ENCODE measurements around the gene RNU5D-1. TPM values are rescaled to one million over a fixed set of nuclear protein-coding genes. Genes with fewer than 3 reads are reported as not detected.
A peak's percentile ranks its signal among the peaks of the same experiment; 100 is the strongest.

The RNU5D-1 gene
- total and polyA plus RNA-seq, 7 experiments from 2014 or later: not detected

DNA sequence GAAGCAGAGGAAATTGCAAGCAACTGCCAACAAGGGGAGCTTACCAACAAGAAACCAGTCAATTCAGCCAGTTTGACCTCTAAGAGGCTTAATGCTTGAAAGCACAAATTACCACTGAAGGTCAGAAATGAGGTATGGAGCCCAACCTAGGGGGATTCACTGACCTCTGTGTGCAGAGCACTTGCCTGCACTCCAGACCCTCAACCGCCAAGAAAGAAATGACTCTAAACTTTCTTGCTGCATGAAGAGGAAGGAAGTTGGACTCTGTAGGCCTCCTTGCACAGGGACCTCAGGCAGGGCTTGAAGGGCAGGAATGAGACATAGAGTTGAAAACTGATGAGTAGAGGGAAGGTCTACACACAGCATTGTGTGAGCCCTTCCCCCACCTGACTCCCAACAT lies 46.4 kb downstream of the RNU5D-1 start:
- Mint-ChIP-seq H3K27me3 (no peaks in the 10 kb centered on the region), H3K4me3 (no peak overlapping the region), H3K36me3 (peaks cover 0 to 4% (median 0%) of the 10 kb centered on the region in 5 donors), H3K27ac (peak overlapping the region in 2 of 9 donors; percentile 38 to 40), H3K9me3 (peaks cover 0 to 2% (median 0%) of the 10 kb centered on the region in 11 donors), H3K4me1 (peaks cover 0 to 9% (median 6%) of the 10 kb centered on the region in 7 donors)
- Histone ChIP-seq H3K27ac (ENCODE audit: low read depth, low read length) (no peak overlapping the region), H3K4me1 (ENCODE audit: control insufficient read depth in 2 of 2, insufficient read depth in 2 of 2, low read length in 2 of 2) (no peaks in the 10 kb centered on the region), H3K9me3 (ENCODE audit: control insufficient read depth in 2 of 3, low read length in 3 of 3) (no peaks in the 10 kb centered on the region), H3K27me3 (ENCODE audit: control insufficient read depth in 2 of 2, insufficient read depth in 2 of 2, low read length in 2 of 2) (no peaks in the 10 kb centered on the region), H3K4me3 (ENCODE audit: low read length) (no peak overlapping the region), H3K36me3 (ENCODE audit: control insufficient read depth in 2 of 3, insufficient read depth in 3 of 3, low read length in 3 of 3) (no peaks in the 10 kb centered on the region)
- intact Hi-C loops (cut with micrococcal nuclease): no loop called here
- ChIA-PET CTCF (interaction anchor here (2.0 kb wide), 1 partner anchor 32 kb away, joined by 4 read pairs; no protein-coding TSS in a partner anchor), POLR2A (no interaction called here)
- ATAC-seq (peak; percentile 48), DNase-seq (no peak)

DNA sequence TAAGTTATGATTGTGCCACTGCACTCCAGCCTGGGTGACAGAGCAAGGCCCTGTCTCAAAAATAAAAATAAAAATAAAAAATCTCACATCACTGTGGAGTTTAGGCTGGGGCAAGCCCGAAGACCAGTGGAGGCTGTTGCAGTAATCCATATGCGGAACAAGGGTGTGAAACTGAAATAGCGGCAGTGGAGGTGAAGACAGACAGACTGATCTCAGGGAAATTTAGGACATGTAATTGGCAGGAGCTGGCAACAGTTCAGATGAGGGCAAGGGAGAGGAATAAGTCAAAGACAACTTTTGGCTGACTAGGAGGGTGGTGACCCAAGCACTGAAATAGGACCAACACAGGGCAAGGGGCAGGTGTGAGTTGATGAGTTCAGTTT lies 48.1 kb downstream of the RNU5D-1 start:
- CTCF ChIA-PET: no interaction called here
- no peaks in the 10 kb centered on the region for H3K4me1 ChIP-seq (ENCODE audit: control insufficient read depth in 2 of 2, insufficient read depth in 2 of 2, low read length in 2 of 2)
- H3K4me3 ChIP-seq (ENCODE audit: low read length): no peak overlapping the region
- DNase-seq: no peak
- ATAC-seq: no peak
- intact Hi-C loops (cut with micrococcal nuclease): no loop called here
- Mint-ChIP-seq H3K27ac (peak overlapping the region in 1 of 9 donors; percentile 45), H3K9me3 (peaks cover 0 to 2% (median 0%) of the 10 kb centered on the region in 11 donors), H3K27me3 (no peaks in the 10 kb centered on the region), H3K4me3 (no peak overlapping the region), H3K36me3 (peaks cover 0 to 5% (median 0%) of the 10 kb centered on the region in 5 donors), H3K4me1 (peaks cover 0 to 9% (median 6%) of the 10 kb centered on the region in 7 donors)
- no peaks in the 10 kb centered on the region for H3K36me3 ChIP-seq (ENCODE audit: control insufficient read depth in 2 of 3, insufficient read depth in 3 of 3, low read length in 3 of 3)
- H3K27me3 ChIP-seq (ENCODE audit: control insufficient read depth in 2 of 2, insufficient read depth in 2 of 2, low read length in 2 of 2): no peaks in the 10 kb centered on the region
- H3K27ac ChIP-seq (ENCODE audit: low read depth, low read length): no peak overlapping the region
- POLR2A ChIA-PET: no interaction called here
- no peaks in the 10 kb centered on the region for H3K9me3 ChIP-seq (ENCODE audit: control insufficient read depth in 2 of 3, low read length in 3 of 3)

DNA sequence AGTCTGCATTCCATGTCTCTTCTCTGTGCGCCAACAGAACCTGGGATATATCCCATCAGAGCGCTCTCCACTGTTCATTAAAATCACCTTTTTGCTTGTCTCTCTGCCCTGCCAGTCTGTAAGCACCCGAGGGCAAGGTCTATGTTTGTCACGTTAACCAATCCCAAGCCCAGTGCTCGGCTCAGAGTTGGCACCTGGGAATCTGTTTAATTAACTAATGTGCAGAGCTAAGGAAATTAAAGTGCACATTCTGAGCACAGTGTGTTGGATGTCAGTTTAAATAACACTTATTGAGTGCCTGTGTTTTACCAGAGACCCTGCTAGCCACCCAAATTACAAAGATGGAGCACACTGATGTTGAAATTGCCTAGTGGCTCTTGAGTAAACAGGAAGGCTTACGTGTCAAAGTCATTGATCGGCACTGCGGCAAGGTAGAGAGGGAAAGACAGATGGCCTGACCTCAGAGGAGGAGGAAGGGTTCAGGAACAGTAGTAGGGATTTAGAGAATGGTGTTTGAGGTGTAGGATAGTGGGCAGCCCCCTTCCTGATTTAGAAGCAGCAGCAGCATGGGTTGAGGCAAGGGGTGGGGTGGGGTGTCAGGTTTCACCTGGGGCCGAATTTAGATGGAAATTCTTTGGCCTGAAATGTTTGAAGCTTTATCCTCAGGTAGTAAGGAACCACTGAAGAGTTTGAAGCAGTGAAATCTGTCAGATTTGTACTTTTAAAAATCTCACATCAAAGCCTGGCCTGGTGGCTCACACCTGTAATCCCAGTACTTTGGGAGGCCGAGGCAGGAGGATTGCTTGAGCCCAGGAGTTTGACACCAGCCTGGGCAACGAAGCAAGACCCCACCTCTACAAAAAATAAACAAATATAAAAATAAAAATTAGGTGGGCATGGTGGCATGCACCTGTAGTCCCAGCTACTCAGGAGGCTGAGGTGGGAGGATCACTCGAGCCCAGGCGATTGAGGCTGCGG lies 48.8 kb downstream of the RNU5D-1 start:
- peaks cover 0 to 5% (median 0%) of the 10 kb centered on the region in 5 donors for H3K36me3 Mint-ChIP-seq
- no peak for ATAC-seq
- no peak overlapping the region for H3K4me3 Mint-ChIP-seq
- Histone ChIP-seq H3K27ac (ENCODE audit: low read depth, low read length) (no peak overlapping the region), H3K4me3 (ENCODE audit: low read length) (no peak overlapping the region), H3K36me3 (ENCODE audit: control insufficient read depth in 2 of 3, insufficient read depth in 3 of 3, low read length in 3 of 3) (no peaks in the 10 kb centered on the region), H3K27me3 (ENCODE audit: control insufficient read depth in 2 of 2, insufficient read depth in 2 of 2, low read length in 2 of 2) (no peaks in the 10 kb centered on the region), H3K4me1 (ENCODE audit: control insufficient read depth in 2 of 2, insufficient read depth in 2 of 2, low read length in 2 of 2) (no peaks in the 10 kb centered on the region), H3K9me3 (ENCODE audit: control insufficient read depth in 2 of 3, low read length in 3 of 3) (no peaks in the 10 kb centered on the region)
- H3K9me3 Mint-ChIP-seq: peaks cover 0 to 2% (median 0%) of the 10 kb centered on the region in 11 donors
- peaks cover 0 to 9% (median 6%) of the 10 kb centered on the region in 7 donors for H3K4me1 Mint-ChIP-seq
- ChIA-PET CTCF (no interaction called here), POLR2A (no interaction called here)
- DNase-seq: no peak
- H3K27ac Mint-ChIP-seq: peak overlapping the region in 1 of 9 donors; percentile 4
- intact Hi-C loops (cut with micrococcal nuclease): no loop called here
- no peaks in the 10 kb centered on the region for H3K27me3 Mint-ChIP-seq

Other genes starting within 250 kb of the RNU5D-1 start
- gene TMEM53, start 56.7 kb downstream of the RNU5D-1 start, total RNA-seq: 1 to 10 TPM; 1.6 to 3.5 (median 1.9) TPM
- 1 to 10 TPM; 2.9 to 3.5 TPM for gene TMEM53, start 56.7 kb downstream of the RNU5D-1 start, polyA plus RNA-seq
- gene ARMH1, start 56.5 kb downstream of the RNU5D-1 start, total RNA-seq: 100 to 1,000 TPM in 1 of 5 experiments, 10 to 100 TPM in 4; 65.8 to 205 (median 87.0) TPM
- gene ARMH1, start 56.5 kb downstream of the RNU5D-1 start, polyA plus RNA-seq: 10 to 100 TPM; 32.8 to 41.0 TPM
- 10 to 100 TPM in 1 of 5 experiments, 1 to 10 TPM in 2, under 1 TPM in 2; 0.32 to 69.3 (median 1.1) TPM for gene KIF2C, start 8.7 kb upstream of the RNU5D-1 start, total RNA-seq
- under 1 TPM in 1 of 2 donors, not detected in 1; 0.52 TPM for gene KIF2C, start 8.7 kb upstream of the RNU5D-1 start, polyA plus RNA-seq
- gene RPS8, start 44.4 kb upstream of the RNU5D-1 start, total RNA-seq: 1,000 to 10,000 TPM; 2,000 to 3,409 (median 3,025) TPM
- 1,000 to 10,000 TPM in 1 of 2 donors, 100 to 1,000 TPM in 1; 954 to 1,486 TPM for gene RPS8, start 44.4 kb upstream of the RNU5D-1 start, polyA plus RNA-seq
- gene BEST4, start 57.0 kb upstream of the RNU5D-1 start, total RNA-seq: 1 to 10 TPM in 2 of 5 experiments, under 1 TPM in 3; 0.77 to 1.4 (median 0.96) TPM
- gene BEST4, start 57.0 kb upstream of the RNU5D-1 start, polyA plus RNA-seq: under 1 TPM in 1 of 2 donors, not detected in 1; 0.72 TPM
- gene PLK3, start 69.2 kb upstream of the RNU5D-1 start, total RNA-seq: 100 to 1,000 TPM in 4 of 5 experiments, 10 to 100 TPM in 1; 92.8 to 456 (median 142) TPM
- 10 to 100 TPM; 30.5 to 59.1 TPM for gene PLK3, start 69.2 kb upstream of the RNU5D-1 start, polyA plus RNA-seq
- 1 to 10 TPM in 2 of 5 experiments, under 1 TPM in 3; 0.31 to 9.7 (median 0.87) TPM for gene DYNLT4, start 76.2 kb upstream of the RNU5D-1 start, total RNA-seq
- gene DYNLT4, start 76.2 kb upstream of the RNU5D-1 start, polyA plus RNA-seq: under 1 TPM in 1 of 2 donors, not detected in 1; 0.47 TPM
- 10 to 100 TPM; 11.2 to 47.2 (median 13.5) TPM for gene BTBD19, start 77.4 kb upstream of the RNU5D-1 start, total RNA-seq
- under 1 TPM; 0.07 to 0.28 TPM for gene BTBD19, start 77.4 kb upstream of the RNU5D-1 start, polyA plus RNA-seq
- gene PTCH2, start 112.1 kb upstream of the RNU5D-1 start, total RNA-seq: 1 to 10 TPM; 1.3 to 2.8 (median 1.4) TPM
- gene PTCH2, start 112.1 kb upstream of the RNU5D-1 start, polyA plus RNA-seq: under 1 TPM in 1 of 2 donors, not detected in 1; 0.06 TPM